HG03196 (cell line): Measurements from ENCODE around the gene PTPN23.

ENCODE experiments used
- ATAC-seq: cut with Tn5 transposase; IDR thresholded peaks from one replicate; pipeline ENCODE4 v1.9.1; 2021; ENCODE audit not compliant: unreplicated experiment

The PTPN23 gene

DNA sequence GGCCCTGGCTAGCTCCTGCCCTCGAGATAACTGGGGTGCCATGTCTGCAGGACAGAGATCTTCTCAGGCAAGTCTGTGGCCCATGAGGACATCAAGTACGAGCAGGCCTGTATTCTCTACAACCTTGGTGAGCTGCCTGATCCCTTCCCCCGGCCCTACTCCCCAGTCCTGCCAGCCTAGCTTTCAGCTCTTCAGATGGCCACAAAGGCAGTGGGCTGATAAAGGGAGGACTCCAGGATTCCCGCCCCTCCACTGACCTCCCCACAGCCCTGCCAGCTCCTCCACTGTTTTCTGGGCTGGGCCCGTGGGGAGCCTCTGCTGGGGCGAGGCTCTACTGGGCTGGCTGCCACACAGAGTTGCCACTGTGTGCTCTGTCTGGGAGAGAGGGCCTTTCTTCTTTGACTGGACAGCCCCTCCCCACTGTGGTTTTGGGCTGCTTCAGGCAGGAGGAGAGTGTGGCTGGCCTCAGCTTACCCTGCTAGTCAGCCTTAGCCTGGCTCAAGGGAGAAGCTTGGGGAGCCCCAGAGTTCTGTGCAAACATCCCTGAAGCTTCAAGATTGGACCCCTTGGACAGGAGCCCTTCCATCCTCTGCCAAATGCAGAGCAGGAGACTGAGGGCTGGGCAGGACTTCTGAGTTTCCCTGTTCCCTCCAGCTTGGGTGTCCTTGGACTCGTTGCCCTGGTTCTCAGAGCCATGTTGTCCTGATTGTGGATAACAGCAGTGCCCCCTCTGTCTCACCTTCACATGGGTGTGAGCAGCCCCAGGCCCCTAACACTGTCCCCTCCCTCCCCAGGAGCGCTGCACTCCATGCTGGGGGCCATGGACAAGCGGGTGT is 24.4 kb downstream of the PTPN23 start:
- no peak for ATAC-seq

DNA sequence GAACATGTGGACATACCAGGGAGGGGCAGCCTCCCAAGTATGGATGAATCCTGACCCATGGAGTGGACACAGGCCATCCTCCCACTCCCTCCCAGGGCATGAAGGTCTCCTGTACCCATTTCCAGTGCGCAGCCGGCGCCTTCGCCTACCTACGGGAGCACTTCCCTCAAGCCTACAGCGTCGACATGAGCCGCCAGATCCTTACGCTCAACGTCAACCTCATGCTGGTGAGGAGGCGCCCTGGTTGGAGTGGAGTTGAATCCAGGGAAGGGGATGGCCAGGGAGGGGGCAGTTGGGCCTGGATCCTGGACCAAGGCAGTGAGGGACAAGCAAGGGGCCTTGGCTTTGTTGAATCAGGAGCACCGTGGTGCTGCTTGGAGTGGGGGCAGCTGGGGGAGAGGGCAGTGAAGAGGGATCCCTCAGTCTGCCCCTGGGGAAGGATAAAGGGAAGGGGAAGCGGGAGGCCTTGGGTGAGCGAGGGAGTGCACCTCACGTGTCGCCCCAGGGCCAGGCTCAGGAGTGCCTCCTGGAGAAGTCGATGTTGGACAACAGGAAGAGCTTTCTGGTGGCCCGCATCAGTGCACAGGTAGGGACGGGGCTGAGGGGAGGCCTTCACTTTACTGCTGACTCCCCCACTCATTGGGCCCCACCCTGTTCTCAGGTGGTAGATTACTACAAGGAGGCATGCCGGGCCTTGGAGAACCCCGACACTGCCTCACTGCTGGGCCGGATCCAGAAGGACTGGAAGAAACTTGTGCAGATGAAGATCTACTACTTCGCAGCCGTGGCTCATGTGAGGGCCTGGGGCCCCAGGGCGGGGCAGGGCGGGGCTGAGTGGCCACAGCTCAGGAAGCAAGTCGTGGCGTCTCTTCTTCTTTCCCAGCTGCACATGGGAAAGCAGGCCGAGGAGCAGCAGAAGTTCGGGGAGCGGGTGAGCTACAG is 25.3 kb downstream of the PTPN23 start:
- no peak for ATAC-seq

DNA sequence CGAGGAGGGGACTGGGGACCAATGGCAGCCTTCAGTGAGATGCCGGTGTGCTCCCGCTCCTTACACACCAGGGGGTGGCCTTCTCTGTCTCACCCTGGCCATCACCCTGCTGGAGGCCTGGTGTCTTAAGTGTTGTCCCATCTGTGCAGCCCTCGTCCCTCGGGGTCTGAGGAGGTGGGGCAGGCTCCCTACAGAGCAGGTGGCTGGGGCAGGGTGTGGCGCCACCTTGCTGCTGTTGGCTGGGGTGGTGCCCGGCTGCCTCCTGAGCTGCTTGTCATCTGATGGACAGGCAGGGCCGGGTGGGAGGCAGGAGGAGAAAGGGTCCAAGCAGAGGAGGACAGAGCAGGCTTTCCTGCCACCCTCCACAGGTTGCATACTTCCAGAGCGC is 25.9 kb downstream of the PTPN23 start:
- ATAC-seq, result no peak

DNA sequence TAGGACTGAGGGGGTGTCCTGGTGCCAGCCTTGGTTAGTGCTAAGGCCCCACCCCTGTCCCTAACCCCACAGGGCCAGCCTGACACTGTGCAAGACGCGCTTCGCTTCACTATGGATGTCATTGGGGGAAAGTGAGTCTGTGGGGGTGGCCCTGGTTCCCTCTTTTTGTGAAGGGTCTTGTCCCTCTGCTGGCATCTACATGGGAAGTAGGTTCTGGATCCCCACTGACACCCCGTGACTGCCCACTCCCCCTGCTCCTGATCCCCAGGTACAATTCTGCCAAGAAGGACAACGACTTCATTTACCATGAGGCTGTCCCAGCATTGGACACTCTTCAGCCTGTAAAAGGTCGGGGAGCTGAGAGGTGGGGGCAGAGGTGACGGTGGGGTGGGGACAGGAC is 26.4 kb downstream of the PTPN23 start:
- ATAC-seq, result no peak

DNA sequence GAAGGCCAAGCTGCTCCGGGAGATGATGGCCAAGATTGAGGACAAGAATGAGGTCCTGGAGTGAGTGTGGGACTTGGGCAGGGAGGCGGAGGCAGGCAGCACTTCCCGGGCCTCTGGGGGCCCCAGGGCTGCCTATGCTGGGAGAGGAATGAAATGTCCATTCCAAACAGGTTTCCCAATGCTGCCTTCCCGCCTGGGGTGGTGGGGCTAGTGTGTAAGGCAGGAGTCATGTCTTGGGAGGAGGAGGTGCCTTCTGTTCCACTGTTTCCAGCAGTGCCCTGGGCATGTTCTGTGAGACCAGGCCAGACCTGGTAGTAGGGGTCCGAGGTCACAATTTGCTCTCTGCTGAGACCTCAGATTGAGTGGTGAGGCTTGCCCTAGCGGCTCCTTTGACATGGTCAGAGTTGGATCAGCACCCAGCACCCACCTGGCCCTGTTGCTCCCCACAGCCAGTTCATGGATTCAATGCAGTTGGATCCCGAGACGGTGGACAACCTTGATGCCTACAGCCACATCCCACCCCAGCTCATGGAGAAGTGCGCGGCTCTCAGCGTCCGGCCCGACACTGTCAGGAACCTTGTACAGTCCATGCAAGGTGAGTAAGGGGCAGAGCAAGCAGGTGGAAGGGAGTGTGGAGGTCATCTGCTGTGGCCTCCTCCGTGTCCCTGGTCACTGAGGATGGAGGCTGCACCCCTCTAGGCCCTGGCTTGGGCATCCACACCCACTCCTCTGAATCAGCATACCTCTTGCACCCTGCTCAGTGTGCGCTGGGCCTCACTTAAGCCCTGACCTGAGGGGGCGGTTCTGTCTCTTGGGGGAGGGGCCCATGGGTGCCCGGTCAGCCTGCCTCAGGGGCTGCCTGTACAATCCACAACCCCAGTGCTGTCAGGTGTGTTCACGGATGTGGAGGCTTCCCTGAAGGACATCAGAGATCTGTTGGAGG is 27.3 kb downstream of the PTPN23 start:
- no peak for ATAC-seq

DNA sequence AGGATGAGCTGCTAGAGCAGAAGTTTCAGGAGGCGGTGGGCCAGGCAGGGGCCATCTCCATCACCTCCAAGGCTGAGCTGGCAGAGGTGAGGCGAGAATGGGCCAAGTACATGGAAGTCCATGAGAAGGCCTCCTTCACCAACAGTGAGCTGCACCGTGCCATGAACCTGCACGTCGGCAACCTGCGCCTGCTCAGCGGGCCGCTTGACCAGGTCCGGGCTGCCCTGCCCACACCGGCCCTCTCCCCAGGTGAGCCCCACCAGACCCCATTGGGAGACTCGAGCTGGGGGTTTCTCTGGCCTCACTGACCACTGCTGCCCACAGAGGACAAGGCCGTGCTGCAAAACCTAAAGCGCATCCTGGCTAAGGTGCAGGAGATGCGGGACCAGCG is 28.0 kb downstream of the PTPN23 start:
- ATAC-seq, result no peak

DNA sequence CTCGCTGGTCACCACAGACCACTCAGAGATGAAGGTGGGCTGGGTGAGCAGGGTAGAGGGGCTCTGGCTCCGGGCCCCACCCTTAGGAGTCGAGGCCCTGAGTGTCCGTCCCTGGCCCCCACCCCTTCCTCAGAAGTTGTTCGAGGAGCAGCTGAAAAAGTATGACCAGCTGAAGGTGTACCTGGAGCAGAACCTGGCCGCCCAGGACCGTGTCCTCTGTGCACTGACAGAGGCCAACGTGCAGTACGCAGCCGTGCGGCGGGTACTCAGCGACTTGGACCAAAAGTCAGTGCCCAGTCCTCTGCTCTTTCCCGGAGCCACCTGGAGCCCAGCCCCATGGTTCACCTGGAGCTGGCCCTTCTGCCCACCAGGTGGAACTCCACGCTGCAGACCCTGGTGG is 28.5 kb downstream of the PTPN23 start:
- ATAC-seq, result no peak

DNA sequence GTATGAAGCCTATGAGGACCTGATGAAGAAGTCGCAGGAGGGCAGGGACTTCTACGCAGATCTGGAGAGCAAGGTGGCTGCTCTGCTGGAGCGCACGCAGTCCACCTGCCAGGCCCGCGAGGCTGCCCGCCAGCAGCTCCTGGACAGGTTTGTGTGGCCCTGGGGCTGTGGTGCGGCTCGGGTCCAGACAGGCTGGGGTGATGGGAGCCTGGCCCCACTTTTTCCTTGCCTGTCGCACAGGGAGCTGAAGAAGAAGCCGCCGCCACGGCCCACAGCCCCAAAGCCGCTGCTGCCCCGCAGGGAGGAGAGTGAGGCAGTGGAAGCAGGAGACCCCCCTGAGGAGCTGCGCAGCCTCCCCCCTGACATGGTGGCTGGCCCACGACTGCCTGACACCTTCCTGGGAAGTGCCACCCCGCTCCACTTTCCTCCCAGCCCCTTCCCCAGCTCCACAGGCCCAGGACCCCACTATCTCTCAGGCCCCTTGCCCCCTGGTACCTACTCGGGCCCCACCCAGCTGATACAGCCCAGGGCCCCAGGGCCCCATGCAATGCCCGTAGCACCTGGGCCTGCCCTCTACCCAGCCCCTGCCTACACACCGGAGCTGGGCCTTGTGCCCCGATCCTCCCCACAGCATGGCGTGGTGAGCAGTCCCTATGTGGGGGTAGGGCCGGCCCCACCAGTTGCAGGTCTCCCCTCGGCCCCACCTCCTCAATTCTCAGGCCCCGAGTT is 29.0 kb downstream of the PTPN23 start:
- no peak for ATAC-seq

DNA sequence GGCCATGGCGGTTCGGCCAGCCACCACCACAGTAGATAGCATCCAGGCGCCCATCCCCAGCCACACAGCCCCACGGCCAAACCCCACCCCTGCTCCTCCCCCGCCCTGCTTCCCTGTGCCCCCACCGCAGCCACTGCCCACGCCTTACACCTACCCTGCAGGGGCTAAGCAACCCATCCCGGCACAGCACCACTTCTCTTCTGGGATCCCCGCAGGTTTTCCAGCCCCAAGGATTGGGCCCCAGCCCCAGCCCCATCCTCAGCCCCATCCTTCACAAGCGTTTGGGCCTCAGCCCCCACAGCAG is 29.5 kb downstream of the PTPN23 start:
- ATAC-seq, result no peak

DNA sequence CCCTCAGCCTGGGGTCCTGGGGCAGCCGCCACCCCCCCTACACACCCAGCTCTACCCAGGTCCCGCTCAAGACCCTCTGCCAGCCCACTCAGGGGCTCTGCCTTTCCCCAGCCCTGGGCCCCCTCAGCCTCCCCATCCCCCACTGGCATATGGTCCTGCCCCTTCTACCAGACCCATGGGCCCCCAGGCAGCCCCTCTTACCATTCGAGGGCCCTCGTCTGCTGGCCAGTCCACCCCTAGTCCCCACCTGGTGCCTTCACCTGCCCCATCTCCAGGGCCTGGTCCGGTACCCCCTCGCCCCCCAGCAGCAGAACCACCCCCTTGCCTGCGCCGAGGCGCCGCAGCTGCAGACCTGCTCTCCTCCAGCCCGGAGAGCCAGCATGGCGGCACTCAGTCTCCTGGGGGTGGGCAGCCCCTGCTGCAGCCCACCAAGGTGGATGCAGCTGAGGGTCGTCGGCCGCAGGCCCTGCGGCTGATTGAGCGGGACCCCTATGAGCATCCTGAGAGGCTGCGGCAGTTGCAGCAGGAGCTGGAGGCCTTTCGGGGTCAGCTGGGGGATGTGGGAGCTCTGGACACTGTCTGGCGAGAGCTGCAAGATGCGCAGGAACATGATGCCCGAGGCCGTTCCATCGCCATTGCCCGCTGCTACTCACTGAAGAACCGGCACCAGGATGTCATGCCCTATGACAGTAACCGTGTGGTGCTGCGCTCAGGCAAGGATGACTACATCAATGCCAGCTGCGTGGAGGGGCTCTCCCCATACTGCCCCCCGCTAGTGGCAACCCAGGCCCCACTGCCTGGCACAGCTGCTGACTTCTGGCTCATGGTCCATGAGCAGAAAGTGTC is 30.2 kb downstream of the PTPN23 start:
- ATAC-seq, result no peak

DNA sequence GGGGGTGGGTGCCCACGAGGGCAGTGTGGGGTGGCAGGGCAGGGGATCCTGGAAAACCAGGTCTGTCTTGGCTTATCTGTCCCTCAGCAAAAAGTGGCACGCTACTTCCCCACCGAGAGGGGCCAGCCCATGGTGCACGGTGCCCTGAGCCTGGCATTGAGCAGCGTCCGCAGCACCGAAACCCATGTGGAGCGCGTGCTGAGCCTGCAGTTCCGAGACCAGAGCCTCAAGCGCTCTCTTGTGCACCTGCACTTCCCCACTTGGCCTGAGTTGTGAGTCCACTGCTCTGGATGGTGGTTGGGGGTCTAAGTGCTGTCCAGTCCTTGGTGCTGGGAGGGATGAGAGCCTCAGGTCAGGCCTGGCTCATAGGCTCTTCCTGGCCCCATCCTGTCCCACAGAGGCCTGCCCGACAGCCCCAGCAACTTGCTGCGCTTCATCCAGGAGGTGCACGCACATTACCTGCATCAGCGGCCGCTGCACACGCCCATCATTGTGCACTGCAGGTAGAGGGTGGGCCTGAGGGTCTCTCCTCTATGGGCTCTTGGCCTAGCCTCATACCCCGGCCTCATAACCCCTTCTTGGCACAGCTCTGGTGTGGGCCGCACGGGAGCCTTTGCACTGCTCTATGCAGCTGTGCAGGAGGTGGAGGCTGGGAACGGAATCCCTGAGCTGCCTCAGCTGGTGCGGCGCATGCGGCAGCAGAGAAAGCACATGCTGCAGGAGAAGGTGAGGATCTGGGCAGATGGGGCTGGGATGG is 31.1 kb downstream of the PTPN23 start:
- ATAC-seq, result no peak

DNA sequence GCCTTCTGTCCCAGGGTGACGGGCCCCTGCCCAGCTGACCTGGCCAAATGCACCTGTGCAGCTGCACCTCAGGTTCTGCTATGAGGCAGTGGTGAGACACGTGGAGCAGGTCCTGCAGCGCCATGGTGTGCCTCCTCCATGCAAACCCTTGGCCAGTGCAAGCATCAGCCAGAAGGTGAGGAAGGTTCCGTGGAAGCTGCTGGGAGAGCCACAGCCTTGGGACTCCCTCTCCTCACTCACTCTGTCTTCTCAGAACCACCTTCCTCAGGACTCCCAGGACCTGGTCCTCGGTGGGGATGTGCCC is 31.6 kb downstream of the PTPN23 start:
- no peak for ATAC-seq

DNA sequence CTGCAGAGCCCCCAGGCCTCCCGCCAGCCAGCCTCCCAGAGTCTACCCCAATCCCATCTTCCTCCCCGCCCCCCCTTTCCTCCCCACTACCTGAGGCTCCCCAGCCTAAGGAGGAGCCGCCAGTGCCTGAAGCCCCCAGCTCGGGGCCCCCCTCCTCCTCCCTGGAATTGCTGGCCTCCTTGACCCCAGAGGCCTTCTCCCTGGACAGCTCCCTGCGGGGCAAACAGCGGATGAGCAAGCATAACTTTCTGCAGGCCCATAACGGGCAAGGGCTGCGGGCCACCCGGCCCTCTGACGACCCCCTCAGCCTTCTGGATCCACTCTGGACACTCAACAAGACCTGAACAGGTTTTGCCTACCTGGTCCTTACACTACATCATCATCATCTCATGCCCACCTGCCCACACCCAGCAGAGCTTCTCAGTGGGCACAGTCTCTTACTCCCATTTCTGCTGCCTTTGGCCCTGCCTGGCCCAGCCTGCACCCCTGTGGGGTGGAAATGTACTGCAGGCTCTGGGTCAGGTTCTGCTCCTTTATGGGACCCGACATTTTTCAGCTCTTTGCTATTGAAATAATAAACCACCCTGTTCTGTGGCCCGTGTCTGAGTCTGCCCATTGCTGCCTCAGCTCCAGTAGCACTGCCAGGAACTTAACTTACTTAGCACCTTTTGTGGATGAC is 32.2 kb downstream of the PTPN23 start:
- no peak for ATAC-seq

DNA sequence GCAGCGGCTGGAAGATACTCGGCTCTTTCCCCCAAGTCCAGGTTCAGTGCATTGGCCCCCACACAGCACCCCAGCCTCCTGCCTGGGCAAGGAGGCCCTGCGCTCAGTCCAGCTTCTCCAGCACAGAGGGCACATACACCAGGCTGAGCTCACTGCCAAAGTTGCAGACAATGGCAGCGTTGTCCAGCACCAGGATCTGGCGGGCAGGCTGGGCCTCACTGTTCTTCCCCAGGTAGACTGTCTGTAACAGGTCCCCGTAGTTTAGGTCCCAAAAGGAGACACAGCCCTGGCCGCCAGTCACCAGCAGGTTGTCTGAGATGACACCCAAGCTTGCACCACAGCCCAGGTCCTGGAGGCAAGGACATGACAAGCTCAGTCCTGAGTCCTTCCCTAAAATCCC is 32.9 kb downstream of the PTPN23 start:
- no peak for ATAC-seq

DNA sequence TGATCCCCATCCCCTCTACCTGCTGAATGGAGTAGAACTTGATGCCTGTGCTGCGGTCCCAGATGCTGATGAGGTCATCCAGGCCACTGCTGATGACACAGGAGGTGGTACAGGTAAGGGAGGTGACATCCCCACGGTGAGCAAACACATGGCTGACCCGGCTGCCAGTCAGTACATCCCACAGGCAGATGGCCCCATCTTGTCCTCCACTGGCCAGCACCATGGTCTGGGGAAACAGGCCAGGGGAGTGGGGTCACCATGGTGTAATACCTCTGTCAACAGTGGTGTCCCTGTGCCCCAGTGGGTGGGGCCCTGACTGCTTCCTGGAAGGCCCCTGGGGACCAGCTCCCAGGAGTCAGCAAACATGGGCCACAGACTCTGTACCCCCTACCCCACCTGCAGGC is 33.3 kb downstream of the PTPN23 start:
- no peak for ATAC-seq

DNA sequence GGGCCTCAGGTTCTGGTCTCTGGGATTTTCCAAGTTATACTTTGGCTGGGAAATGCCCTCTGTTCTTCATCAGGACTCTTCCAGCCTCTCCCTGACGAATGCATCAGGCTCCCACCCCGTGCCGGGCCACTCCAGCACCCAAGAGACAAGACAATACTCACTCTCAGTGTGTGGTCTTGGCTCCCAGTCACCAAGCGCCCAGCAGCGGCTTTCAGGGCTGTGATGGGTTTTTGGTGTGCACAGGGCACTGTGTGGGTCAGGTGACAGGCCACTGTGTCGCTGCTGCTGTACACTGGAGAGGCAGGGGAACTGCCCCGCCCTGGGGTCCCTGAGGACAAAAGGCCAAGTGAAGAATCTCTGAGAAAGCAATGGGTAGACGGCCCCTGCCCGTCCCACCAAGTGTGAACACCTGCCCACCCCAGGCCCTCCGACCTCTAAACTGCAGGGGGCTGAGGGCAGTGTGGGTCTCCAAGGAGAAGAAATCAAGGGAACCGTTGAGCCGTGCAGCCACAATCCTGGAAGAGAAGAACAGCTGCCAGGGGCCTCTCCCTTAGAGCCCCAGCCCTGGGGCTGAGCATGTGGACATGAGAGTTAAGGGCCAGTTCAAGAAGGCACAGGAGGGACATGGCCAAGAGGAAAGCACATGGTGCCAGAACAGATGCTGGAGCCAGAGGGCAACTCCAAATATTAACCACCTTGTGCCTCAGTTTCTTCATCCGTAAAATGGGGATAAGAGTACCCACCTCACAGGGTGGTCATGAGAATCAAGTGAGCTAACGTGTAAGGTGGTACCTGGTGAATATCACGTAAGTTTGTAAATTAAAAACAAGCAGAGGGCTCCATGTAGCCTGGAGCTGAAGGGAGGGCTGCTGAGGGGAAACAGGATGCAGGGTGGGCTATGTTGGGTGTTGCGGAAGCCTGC is 34.1 kb downstream of the PTPN23 start:
- ATAC-seq, result no peak

DNA sequence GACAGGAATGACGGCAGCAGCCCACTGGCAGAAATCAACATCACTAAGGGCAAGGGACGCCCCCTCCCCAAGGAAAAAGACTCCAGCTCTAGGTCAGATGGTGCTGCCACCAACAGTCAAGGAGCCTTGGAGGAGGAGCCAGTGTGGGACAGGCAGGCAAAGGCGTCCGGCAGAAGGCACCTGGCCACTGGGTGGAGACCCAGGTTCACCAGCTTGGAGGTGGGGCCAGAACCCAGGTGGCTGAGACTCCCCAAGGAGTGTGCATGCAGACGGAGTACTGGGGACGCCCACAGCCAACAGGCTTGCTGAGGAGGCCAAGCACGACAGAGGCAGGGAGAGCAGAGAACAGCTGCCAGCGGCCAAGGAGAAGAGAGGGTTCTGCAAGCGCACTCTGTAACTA is 35.2 kb downstream of the PTPN23 start:
- no peak for ATAC-seq
